MM.1S (cell line): ENCODE measurements around the gene TRIM59.

Source experiments
- CTCF ChIP-seq: fragments of 300-600 bp; sonication (generic); IDR thresholded peaks from 2 replicates; pipeline ENCODE4 v1.5.1; 2016; ENCODE audit warnings: antibody characterized with exemption, low read length, mixed read lengths
- EZH2 ChIP-seq: fragments of 300-600 bp; sonication (generic); optimal IDR thresholded peaks from 2 replicates; pipeline ENCODE3; 2017; ENCODE audit warnings: low read depth, mild to moderate bottlenecking, antibody characterized with exemption, low read length, mixed read lengths
- EZH2phosphoT487 ChIP-seq: fragments of 300-600 bp; sonication (generic); IDR thresholded peaks from 2 replicates; pipeline ENCODE4 v1.6.1; 2018; ENCODE audit warnings: antibody characterized with exemption, low read length

GRCh38 chr3:160481856-160482255 lies 32.3 kb upstream of the TRIM59 start:
- no peak for TF ChIP-seq CTCF
- no peak for TF ChIP-seq EZH2
- no peak for TF ChIP-seq EZH2phosphoT487
